Keratinocyte (primary cell): ENCODE results near the gene FGF2. TPM values are rescaled to one million over a fixed set of nuclear protein-coding genes. Genes with fewer than 3 reads are reported as not detected.

ENCODE experiments used
- DNase-seq: peaks from one replicate; pipeline ENCODE4 v3.0.0-alpha.2; 2011; ENCODE audit warnings: low read depth, missing footprints, low spot score
- FAIRE-seq: peaks from 2 replicates; lab custom pipeline; 2011; peaks lifted over from hg19 to GRCh38; lab: Jason Lieb, UNC
- H2AFZ ChIP-seq: 2 replicates; pipeline ENCODE4 v1.6.0; 2012; ENCODE audit warnings: low read length, control low read depth, inconsistent platforms; ENCODE audit not compliant: control insufficient read depth
- H3K27ac ChIP-seq: 2 replicates; pipeline ENCODE4 v1.5.1; 2011; ENCODE audit warnings: low read length; ENCODE audit not compliant: control insufficient read depth, insufficient read depth
- H3K27me3 ChIP-seq: 3 replicates; pipeline ENCODE4 v1.6.0; 2011; ENCODE audit warnings: low read length; ENCODE audit not compliant: control insufficient read depth, insufficient read depth; ENCODE audit errors: extremely low read depth
- H3K36me3 ChIP-seq, 2 experiments: 2 replicates in 1 of 2; 3 replicates in 1 of 2; pipeline ENCODE4 v1.5.1; 2011; ENCODE audit warnings: low read length in 2 of 2, mild to moderate bottlenecking in 1 of 2; ENCODE audit not compliant: control insufficient read depth in 2 of 2, insufficient read depth in 2 of 2; ENCODE audit errors: extremely low read depth in 1 of 2
- H3K4me1 ChIP-seq: 3 replicates; pipeline ENCODE4 v1.5.1; 2011; ENCODE audit warnings: low read length; ENCODE audit not compliant: control insufficient read depth, insufficient read depth; ENCODE audit errors: extremely low read depth
- H3K4me2 ChIP-seq: 3 replicates; pipeline ENCODE4 v1.6.0; 2011; ENCODE audit warnings: low read depth, low read length; ENCODE audit not compliant: control insufficient read depth, insufficient read depth; ENCODE audit errors: extremely low read depth
- H3K4me3 ChIP-seq, 3 experiments: fragments of 200-600 bp in 1 of 3; sonication (generic) in 1 of 3; 2 replicates in 2 of 3; 3 replicates in 1 of 3; pipeline ENCODE4 v1.5.1; 2011 to 2016; ENCODE audit warnings: low read length in 3 of 3, mild to moderate bottlenecking in 3 of 3, control low read depth in 2 of 3, inconsistent platforms in 1 of 3, low read depth in 1 of 3, mixed read lengths in 1 of 3, mixed run types in 1 of 3, moderate library complexity in 1 of 3; ENCODE audit not compliant: control insufficient read depth in 2 of 3, insufficient read depth in 2 of 3; ENCODE audit errors: extremely low read depth in 1 of 3
- H3K79me2 ChIP-seq: 2 replicates; pipeline ENCODE4 v1.6.0; 2012; ENCODE audit warnings: low read length; ENCODE audit not compliant: control insufficient read depth, insufficient read depth
- H3K9ac ChIP-seq: 3 replicates; pipeline ENCODE4 v1.6.0; 2011; ENCODE audit warnings: low read length; ENCODE audit not compliant: control insufficient read depth, insufficient read depth; ENCODE audit errors: extremely low read depth
- H3K9me1 ChIP-seq: 3 replicates; pipeline ENCODE4 v1.6.0; 2011; ENCODE audit warnings: low read length; ENCODE audit not compliant: control insufficient read depth, insufficient read depth; ENCODE audit errors: extremely low read depth
- H3K9me3 ChIP-seq: 2 replicates; pipeline ENCODE4 v1.5.1; 2012; ENCODE audit warnings: low read depth, low read length; ENCODE audit not compliant: control insufficient read depth
- H4K20me1 ChIP-seq: 3 replicates; pipeline ENCODE4 v1.6.0; 2011; ENCODE audit warnings: low read length; ENCODE audit not compliant: control insufficient read depth, insufficient read depth; ENCODE audit errors: extremely low read depth
- CTCF ChIP-seq, 3 experiments: IDR thresholded peaks in 1 of 3; conservative IDR thresholded peaks in 1 of 3; optimal IDR thresholded peaks in 1 of 3; 2 replicates in 2 of 3; 3 replicates in 1 of 3; pipeline versions ENCODE3 to v1.5.1; 2011; ENCODE audit warnings: low read length in 3 of 3, mild to moderate bottlenecking in 3 of 3, moderate library complexity in 2 of 3, control low read depth in 1 of 3, inconsistent platforms in 1 of 3; ENCODE audit not compliant: insufficient read depth in 2 of 3; ENCODE audit errors: extremely low read depth in 1 of 3
- EZH2 ChIP-seq: IDR thresholded peaks from one replicate; pipeline ENCODE4 v1.6.1; 2012; ENCODE audit warnings: inconsistent platforms, mild to moderate bottlenecking, low read length, moderate library complexity
- dilution Hi-C: fragments of 300-500 bp; cut with MboI; formaldehyde crosslinking; loops from one replicate; pipeline ENCODE4 v1.7.0; 2020; ENCODE audit warnings: low sequenced_read_pairs; ENCODE audit not compliant: extremely low pct_ligation_motif_present
- polyA plus RNA-seq, 5 experiments: library from polyadenylated mRNA; depleted of rRNA in 3 of 5; stranded (reverse) in 3 of 5; stranded (forward) in 1 of 5; unstranded in 1 of 5; fragments of >200 nt; gene quantifications; 1 replicate in 1 of 5; 2 replicates in 3 of 5; 3 replicates in 1 of 5; pipeline versions ENCODE4 v1.2.1 to v1.2.3, GENCODE V29; 2011 to 2012; ENCODE audit warnings: missing spikeins in 2 of 5, low read depth in 1 of 5, low replicate concordance in 1 of 5

Gene FGF2
- polyA plus RNA-seq, 1 donor (not counting 4 experiments of a cell fraction or from before 2014, with no cell fraction given), result 1.7 TPM

- TF ChIP-seq EZH2, result no peak
- TF ChIP-seq CTCF (optimal IDR thresholded peaks at IDR 0.05 in 1 of 3, IDR thresholded peaks at IDR 0.05 in 1 of 3, conservative IDR thresholded peaks at IDR 0.05 in 1 of 3; ENCODE audit: extremely low read depth in 1 of 3, insufficient read depth in 2 of 3, low read length in 3 of 3), result no peak
- Histone ChIP-seq H3K4me2 (peak overlapping the region; percentile 31), H3K4me3 (no peak overlapping the region), H3K27ac (peak overlapping the region; percentile 21), H3K79me2 (no peaks in the 10 kb centered on the region), H3K9ac (no peak overlapping the region), H2AFZ (no peak overlapping the region), H3K9me1 (no peaks in the 10 kb centered on the region), H3K27me3 (no peaks in the 10 kb centered on the region), H3K36me3 (no peaks in the 10 kb centered on the region), H3K9me3 (no peaks in the 10 kb centered on the region), H4K20me1 (no peaks in the 10 kb centered on the region), H3K4me1 (peaks cover 14% of the 10 kb centered on the region)
- FAIRE-seq (peak; percentile 59), DNase-seq (no peak)
- dilution Hi-C loops, result no loop called here
These were observed 47.4 kb downstream of the FGF2 start for GRCh38 chr4:122873821-122874593.

- no peak overlapping the region for H3K4me2 ChIP-seq
These were observed 49.3 kb downstream of the FGF2 start for GRCh38 chr4:122875949-122876348.

More at GRCh38 chr4:122875949-122876348, 49.3 kb downstream of the FGF2 start:
- FAIRE-seq (no peak), DNase-seq (no peak)
- no peak overlapping the region for H3K4me3 ChIP-seq
- no peak overlapping the region for H3K9ac ChIP-seq
- no peaks in the 10 kb centered on the region for H3K36me3 ChIP-seq
- H3K4me1 ChIP-seq, result peaks cover 14% of the 10 kb centered on the region
- no peak overlapping the region for H3K27ac ChIP-seq
- H4K20me1 ChIP-seq, result no peaks in the 10 kb centered on the region
- H3K9me3 ChIP-seq, result no peaks in the 10 kb centered on the region
- H3K27me3 ChIP-seq, result no peaks in the 10 kb centered on the region
- dilution Hi-C loops, result no loop called here
- H3K9me1 ChIP-seq, result no peaks in the 10 kb centered on the region
- TF ChIP-seq CTCF (optimal IDR thresholded peaks at IDR 0.05 in 1 of 3, IDR thresholded peaks at IDR 0.05 in 1 of 3, conservative IDR thresholded peaks at IDR 0.05 in 1 of 3; ENCODE audit: extremely low read depth in 1 of 3, insufficient read depth in 2 of 3, low read length in 3 of 3), result no peak
- TF ChIP-seq EZH2, result no peak
- H3K79me2 ChIP-seq, result no peaks in the 10 kb centered on the region
- no peak overlapping the region for H2AFZ ChIP-seq
